Endothelial cell of umbilical vein (primary cell): ENCODE results near the gene D2HGDH. TPM values are rescaled to one million over a fixed set of nuclear protein-coding genes. Genes with fewer than 3 reads are reported as not detected.

Source experiments
- BruUV-seq: library from RNA; stranded (reverse); fragments of 400-500 nt; replicated peaks from 2 replicates; lab custom pipeline; 2021; lab: Mats Ljungman, UMichigan
- CTCF ChIA-PET: fragments of 300-600, 350-600 bp; sonication (Branson Sonifier 250); formaldehyde crosslinking; loops from one replicate; lab custom pipeline; 2021; ENCODE audit warnings: antibody characterized with exemption, inconsistent platforms; lab: Charles Lee
- POLR2A ChIA-PET: fragments of 300-600, 350-600 bp; sonication (Branson Sonifier 250); formaldehyde crosslinking; loops from one replicate; lab custom pipeline; 2021; ENCODE audit warnings: antibody characterized with exemption, inconsistent platforms; lab: Charles Lee
- DNase-seq: peaks from one replicate; pipeline ENCODE4 v3.0.0-alpha.2; 2011; ENCODE audit warnings: low read depth, low spot score
- FAIRE-seq: peaks from 2 replicates; lab custom pipeline; 2011; peaks lifted over from hg19 to GRCh38; lab: Jason Lieb, UNC
- H2AFZ ChIP-seq: 2 replicates; pipeline ENCODE4 v1.6.0; 2012; ENCODE audit warnings: low read depth, low read length, control low read depth, inconsistent platforms
- H3K27ac ChIP-seq: 2 replicates; pipeline ENCODE4 v1.5.1; 2011; ENCODE audit warnings: low read depth, mild to moderate bottlenecking, control low read depth, low read length, moderate library complexity; ENCODE audit not compliant: insufficient read depth
- H3K27me3 ChIP-seq, 2 experiments: 2 replicates each; pipeline versions ENCODE4 v1.6.0 to v1.6.1; 2011; ENCODE audit warnings: low read length in 2 of 2, mixed read lengths in 1 of 2; ENCODE audit not compliant: control insufficient read depth in 2 of 2, insufficient read depth in 2 of 2
- H3K36me3 ChIP-seq, 2 experiments: 2 replicates in 1 of 2; 3 replicates in 1 of 2; pipeline ENCODE4 v1.5.1; 2011; ENCODE audit warnings: low read length in 2 of 2, mild to moderate bottlenecking in 1 of 2, moderate library complexity in 1 of 2; ENCODE audit not compliant: control insufficient read depth in 2 of 2, insufficient read depth in 2 of 2; ENCODE audit errors: extremely low read depth in 1 of 2
- H3K4me1 ChIP-seq: 3 replicates; pipeline ENCODE4 v1.5.1; 2011; ENCODE audit warnings: mild to moderate bottlenecking, low read length; ENCODE audit not compliant: control insufficient read depth, insufficient read depth; ENCODE audit errors: extremely low read depth
- H3K4me2 ChIP-seq: 2 replicates; pipeline ENCODE4 v1.6.1; 2011; ENCODE audit warnings: low read length, control low read depth, mixed read lengths; ENCODE audit not compliant: insufficient read depth
- H3K4me3 ChIP-seq, 3 experiments: fragments of 200-600 bp in 1 of 3; sonication (generic), shearing (Covaris generic) in 1 of 3; replicated peaks in 1 of 3; 2 replicates each; pipeline ENCODE4 v1.5.1; 2011 to 2016; ENCODE audit warnings: control low read depth in 3 of 3, low read length in 3 of 3, mild to moderate bottlenecking in 2 of 3, inconsistent platforms in 1 of 3, low read depth in 1 of 3, moderate library complexity in 1 of 3; ENCODE audit not compliant: insufficient read depth in 1 of 3
- H3K79me2 ChIP-seq: 2 replicates; pipeline ENCODE4 v1.6.0; 2012; ENCODE audit warnings: low read length, inconsistent platforms; ENCODE audit not compliant: control insufficient read depth, insufficient read depth
- H3K9ac ChIP-seq: replicated peaks from 2 replicates; pipeline ENCODE3; 2011; ENCODE audit warnings: low read length, control low read depth; ENCODE audit not compliant: insufficient read depth; ENCODE audit errors: extremely low read depth
- H3K9me1 ChIP-seq: replicated peaks from 3 replicates; pipeline ENCODE4 v1.6.0; 2011; ENCODE audit warnings: mild to moderate bottlenecking, low read length; ENCODE audit not compliant: control insufficient read depth, insufficient read depth; ENCODE audit errors: extremely low read depth
- H3K9me3 ChIP-seq: replicated peaks from 2 replicates; pipeline ENCODE4 v1.5.1; 2012; ENCODE audit warnings: low read length, inconsistent platforms; ENCODE audit not compliant: control insufficient read depth, insufficient read depth
- H4K20me1 ChIP-seq: replicated peaks from 2 replicates; pipeline ENCODE3; 2011; ENCODE audit warnings: mild to moderate bottlenecking, low read length; ENCODE audit not compliant: control insufficient read depth, insufficient read depth; ENCODE audit errors: extremely low read depth
- EZH2 ChIP-seq: IDR thresholded peaks from 2 replicates; pipeline ENCODE4 v1.6.1; 2012; ENCODE audit warnings: borderline replicate concordance, low read depth, mild to moderate bottlenecking, moderate library complexity, low read length, inconsistent platforms; ENCODE audit not compliant: severe bottlenecking
- FOS ChIP-seq: IDR thresholded peaks from 2 replicates; pipeline ENCODE4 v1.6.1; 2011; ENCODE audit warnings: mild to moderate bottlenecking, low read length, moderate library complexity, borderline replicate concordance; ENCODE audit not compliant: insufficient read depth
- GATA2 ChIP-seq: IDR thresholded peaks from 2 replicates; pipeline ENCODE4 v1.7.0; 2011; ENCODE audit warnings: low read depth, mild to moderate bottlenecking, moderate library complexity, mixed read lengths, low read length; ENCODE audit not compliant: insufficient read length, insufficient read depth
- JUN ChIP-seq: IDR thresholded peaks from 2 replicates; pipeline ENCODE4 v1.6.1; 2011; ENCODE audit warnings: borderline replicate concordance, low read depth; ENCODE audit not compliant: insufficient read length, insufficient read depth
- MYC ChIP-seq: IDR thresholded peaks from one replicate; pipeline ENCODE4 v1.6.1; 2011; ENCODE audit warnings: mild to moderate bottlenecking, low read depth, low read length
- POLR2A ChIP-seq: IDR thresholded peaks from 2 replicates; pipeline ENCODE4 v1.6.1; 2012; ENCODE audit warnings: low read depth, mild to moderate bottlenecking, control low read depth, low read length
- POLR2AphosphoS5 ChIP-seq: IDR thresholded peaks from 2 replicates; pipeline ENCODE4 v1.6.1; 2012; ENCODE audit warnings: low read depth, mild to moderate bottlenecking, control low read depth, low read length, moderate library complexity; ENCODE audit not compliant: insufficient read depth
- dilution Hi-C: fragments of 300-500 bp; cut with MboI; formaldehyde crosslinking; loops from one replicate; pipeline ENCODE4 v1.15.0; 2019; ENCODE audit warnings: low sequenced_read_pairs; ENCODE audit not compliant: extremely low pct_ligation_motif_present
- intact Hi-C: fragments of 100-400 bp; cut with micrococcal nuclease; formaldehyde crosslinking; loops from one replicate; pipeline ENCODE4 v1.10.0; 2022
- polyA plus RNA-seq, 4 experiments: library from polyadenylated mRNA; depleted of rRNA in 3 of 4; stranded (reverse) in 3 of 4; unstranded in 1 of 4; fragments of >200 nt; gene quantifications; 2 replicates each; pipeline versions ENCODE4 v1.2.1 to v1.2.3, GENCODE V29; 2011 to 2012; ENCODE audit warnings: missing spikeins in 1 of 4
- total RNA-seq: library from RNA; stranded (reverse); gene quantifications from 2 replicates; pipeline ENCODE4 v1.2.3, GENCODE V29; 2021
- TF ChIP-seq, protein P1 (sequence below): IDR thresholded peaks from 2 replicates; pipeline ENCODE4 v1.6.1; 2011; ENCODE audit not compliant: insufficient read depth, insufficient read length
- TF ChIP-seq, protein P2 (sequence below), 2 donors: IDR thresholded peaks; 1 replicate in 1 of 2; 2 replicates in 1 of 2; pipeline ENCODE4 v1.5.1; 2011; ENCODE audit warnings: low read length in 2 of 2, mild to moderate bottlenecking in 2 of 2, moderate library complexity in 2 of 2, control low read depth in 1 of 2, inconsistent platforms in 1 of 2, low read depth in 1 of 2; ENCODE audit not compliant: insufficient read depth in 1 of 2; ENCODE audit errors: extremely low read depth in 1 of 2

D2HGDH gene
- total and polyA plus RNA-seq, 2 donors (not counting 3 experiments of a cell fraction or from before 2014, with no cell fraction given), result 22.3 TPM

DNA sequence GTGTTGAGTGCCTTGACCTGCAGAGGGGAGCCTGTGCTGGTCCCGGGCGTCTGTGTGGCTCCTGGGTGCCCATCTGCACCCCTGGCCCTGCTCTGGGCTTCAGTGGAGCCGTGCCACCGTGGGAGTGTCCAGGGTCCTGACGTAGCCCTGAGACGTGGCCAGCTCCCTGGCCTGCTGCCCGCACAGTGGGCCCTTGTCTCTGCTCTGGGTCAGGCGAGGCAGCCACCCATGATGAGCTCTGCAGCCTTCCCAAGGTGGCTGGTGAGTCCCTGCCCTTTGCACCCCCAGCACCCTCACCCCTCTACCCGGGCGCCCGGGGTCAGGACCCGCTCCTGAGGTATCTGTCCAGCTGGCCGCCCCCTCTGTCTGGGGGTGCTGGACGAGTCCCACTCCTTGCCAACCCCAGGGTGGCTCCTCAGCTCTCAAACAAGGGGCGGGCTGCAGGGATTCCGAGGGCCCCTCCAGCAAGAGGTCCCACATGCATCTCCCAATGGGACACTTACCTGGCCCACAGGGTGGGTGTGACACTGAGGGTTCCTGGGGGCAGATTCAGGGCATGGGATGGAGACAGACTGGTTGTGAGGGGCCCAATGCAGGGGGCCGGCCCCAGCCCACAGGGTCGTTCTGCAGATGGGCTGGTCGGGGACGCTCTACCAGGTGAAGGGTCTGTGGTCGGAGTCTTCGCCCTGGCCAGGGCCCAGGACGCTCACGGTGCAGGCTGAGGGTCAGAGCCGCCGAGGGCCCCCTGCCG, 76.9 kb downstream of the D2HGDH start:
- Histone ChIP-seq H3K9me3 (no peaks in the 10 kb centered on the region), H3K9ac (no peak overlapping the region), H3K27me3 (no peaks in the 10 kb centered on the region), H4K20me1 (no peaks in the 10 kb centered on the region), H3K9me1 (no peaks in the 10 kb centered on the region), H2AFZ (no peak overlapping the region), H3K4me3 (no peak overlapping the region), H3K27ac (no peak overlapping the region), H3K4me1 (no peaks in the 10 kb centered on the region), H3K79me2 (no peaks in the 10 kb centered on the region), H3K36me3 (no peaks in the 10 kb centered on the region), H3K4me2 (no peak overlapping the region)
- no peak for FAIRE-seq
- TF ChIP-seq JUN (no peak), GATA2 (no peak), POLR2A (no peak)
- TF ChIP-seq, protein P1, sequence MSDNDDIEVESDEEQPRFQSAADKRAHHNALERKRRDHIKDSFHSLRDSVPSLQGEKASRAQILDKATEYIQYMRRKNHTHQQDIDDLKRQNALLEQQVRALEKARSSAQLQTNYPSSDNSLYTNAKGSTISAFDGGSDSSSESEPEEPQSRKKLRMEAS, result no peak
- intact Hi-C loops, result no loop called here
- no peak for DNase-seq
- CTCF ChIA-PET, result no interaction called here
- dilution Hi-C loops, result no loop called here
- POLR2A ChIA-PET, result no interaction called here
- BruUV-seq, result no TSS peak

DNA sequence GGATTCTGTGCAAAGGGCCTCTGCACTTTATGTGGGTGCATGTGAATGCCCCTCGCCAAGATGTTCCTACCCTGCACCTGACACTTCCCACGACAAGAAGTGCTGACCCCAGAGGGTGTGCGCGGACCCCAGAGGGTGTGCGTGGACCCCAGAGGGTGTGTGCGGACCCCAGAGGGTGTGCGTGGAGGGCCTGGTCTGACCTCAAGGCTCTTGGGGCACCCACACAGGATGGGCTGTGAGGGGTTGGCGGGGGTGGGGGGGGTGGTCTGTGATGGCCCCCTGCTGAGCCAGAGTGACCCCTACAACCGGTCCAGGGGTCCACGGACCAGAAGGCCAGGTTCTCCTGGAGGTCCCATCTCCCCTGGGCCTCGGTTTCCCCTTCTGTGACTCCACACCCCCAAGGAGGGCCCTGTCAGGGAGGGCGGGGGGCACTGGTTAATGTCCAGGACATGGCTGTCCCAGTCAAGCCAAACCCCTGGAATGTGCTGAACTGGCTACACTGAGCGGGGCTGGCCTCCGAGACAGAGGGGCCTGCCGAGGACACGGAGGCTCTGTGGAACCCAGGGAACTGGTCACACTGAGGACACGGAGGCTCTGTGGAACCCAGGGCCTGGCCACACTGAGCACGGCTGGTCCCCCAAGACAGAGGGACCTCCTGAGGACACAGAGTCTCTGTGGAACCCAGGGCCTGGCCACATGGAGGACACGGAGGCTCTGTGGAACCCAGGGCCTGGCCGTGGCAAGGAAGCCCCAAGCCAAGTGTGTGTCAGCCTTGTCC, 77.7 kb downstream of the D2HGDH start:
- DNase-seq (no peak), FAIRE-seq (no peak)
- no peak for TF ChIP-seq POLR2AphosphoS5
- no peak for TF ChIP-seq POLR2A
- TF ChIP-seq, protein P1, result no peak
- TF ChIP-seq FOS, result no peak
- no peak for TF ChIP-seq EZH2
- TF ChIP-seq JUN, result no peak
- TF ChIP-seq, protein P2, sequence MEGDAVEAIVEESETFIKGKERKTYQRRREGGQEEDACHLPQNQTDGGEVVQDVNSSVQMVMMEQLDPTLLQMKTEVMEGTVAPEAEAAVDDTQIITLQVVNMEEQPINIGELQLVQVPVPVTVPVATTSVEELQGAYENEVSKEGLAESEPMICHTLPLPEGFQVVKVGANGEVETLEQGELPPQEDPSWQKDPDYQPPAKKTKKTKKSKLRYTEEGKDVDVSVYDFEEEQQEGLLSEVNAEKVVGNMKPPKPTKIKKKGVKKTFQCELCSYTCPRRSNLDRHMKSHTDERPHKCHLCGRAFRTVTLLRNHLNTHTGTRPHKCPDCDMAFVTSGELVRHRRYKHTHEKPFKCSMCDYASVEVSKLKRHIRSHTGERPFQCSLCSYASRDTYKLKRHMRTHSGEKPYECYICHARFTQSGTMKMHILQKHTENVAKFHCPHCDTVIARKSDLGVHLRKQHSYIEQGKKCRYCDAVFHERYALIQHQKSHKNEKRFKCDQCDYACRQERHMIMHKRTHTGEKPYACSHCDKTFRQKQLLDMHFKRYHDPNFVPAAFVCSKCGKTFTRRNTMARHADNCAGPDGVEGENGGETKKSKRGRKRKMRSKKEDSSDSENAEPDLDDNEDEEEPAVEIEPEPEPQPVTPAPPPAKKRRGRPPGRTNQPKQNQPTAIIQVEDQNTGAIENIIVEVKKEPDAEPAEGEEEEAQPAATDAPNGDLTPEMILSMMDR (IDR thresholded peaks at IDR 0.05; ENCODE audit: extremely low read depth in 1 of 2, insufficient read depth in 1 of 2, low read depth in 1 of 2, low read length in 2 of 2), result no peak
- no peak for TF ChIP-seq GATA2
- TF ChIP-seq MYC, result no peak
- Histone ChIP-seq H3K9me3 (no peaks in the 10 kb centered on the region), H3K4me2 (no peak overlapping the region), H3K4me3 (no peak overlapping the region), H3K79me2 (no peaks in the 10 kb centered on the region), H3K27ac (no peak overlapping the region), H3K9ac (no peak overlapping the region), H3K36me3 (no peaks in the 10 kb centered on the region), H2AFZ (no peak overlapping the region), H3K9me1 (no peaks in the 10 kb centered on the region), H4K20me1 (no peaks in the 10 kb centered on the region), H3K4me1 (no peaks in the 10 kb centered on the region), H3K27me3 (no peaks in the 10 kb centered on the region)
- no TSS peak for BruUV-seq
- intact Hi-C loops, result no loop called here
- CTCF ChIA-PET, result no interaction called here
- POLR2A ChIA-PET, result no interaction called here
- dilution Hi-C loops, result no loop called here
